ENCODE data around the gene LLCFC1.
"Not testable (repeated sequence)": the region's sequence is repeated elsewhere in the genome, so short reads cannot be mapped to it uniquely, and the experiment has no call there.

Gene LLCFC1

GRCh38 chr7:142943706-142944268 is 4.5 kb downstream of the LLCFC1 start:
- no peak for DNase-seq

- DNase-seq: no peak
These were observed 5.7 kb downstream of the LLCFC1 start for GRCh38 chr7:142945001-142945400.

GRCh38 chr7:142948603-142949002 is 9.3 kb downstream of the LLCFC1 start:
- DNase-seq: no peak

GRCh38 chr7:142950235-142950634 is 11.0 kb downstream of the LLCFC1 start:
- no peak for DNase-seq

GRCh38 chr7:142954680-142955268 is 15.5 kb downstream of the LLCFC1 start:
- no peak for DNase-seq

GRCh38 chr7:142956951-142957623 is 17.8 kb downstream of the LLCFC1 start:
- no peak for DNase-seq

- DNase-seq: no peak
These were observed 18.4 kb downstream of the LLCFC1 start for GRCh38 chr7:142957723-142958122.

- no peak for DNase-seq
These were observed 19.9 kb downstream of the LLCFC1 start for GRCh38 chr7:142959202-142959601.

- no peak for DNase-seq
These were observed 21.8 kb downstream of the LLCFC1 start for GRCh38 chr7:142960955-142961512.

- DNase-seq: no peak
These were observed 22.3 kb downstream of the LLCFC1 start for GRCh38 chr7:142961595-142961972.

- no peak for DNase-seq
These were observed 23.0 kb downstream of the LLCFC1 start, which contains the start of gene KEL for GRCh38 chr7:142961973-142962926. KEL (minus strand) TSS chr7:142962363; CDS start chr7:142962206, 157 bp downstream.

- DNase-seq: no peak
These were observed 23.7 kb downstream of the LLCFC1 start for GRCh38 chr7:142962991-142963390.

GRCh38 chr7:142963993-142964392 is 24.7 kb downstream of the LLCFC1 start:
- DNase-seq: no peak

- no peak for DNase-seq
These were observed 25.4 kb downstream of the LLCFC1 start for GRCh38 chr7:142964502-142965246.

- no peak for DNase-seq
These were observed 28.9 kb downstream of the LLCFC1 start for GRCh38 chr7:142968229-142968628.

GRCh38 chr7:142969183-142969582 is 29.9 kb downstream of the LLCFC1 start:
- no peak for DNase-seq

- DNase-seq: no peak
These were observed 35.3 kb downstream of the LLCFC1 start for GRCh38 chr7:142974626-142975025.

GRCh38 chr7:142978402-142978801 is 39.1 kb downstream of the LLCFC1 start:
- DNase-seq: not testable (repeated sequence)

GRCh38 chr7:142983825-142984224 is 44.5 kb downstream of the LLCFC1 start:
- DNase-seq: no peak

- no peak for DNase-seq
These were observed 45.0 kb downstream of the LLCFC1 start for GRCh38 chr7:142984297-142984696.

Measured in activated CD4-positive, CD25-positive, alpha-beta regulatory T cell treated with anti-CD3 and anti-CD28 coated beads, Interleukin-2, amount 50 U/mL, for 72 hours (primary cell).